Naive thymus-derived CD4-positive, alpha-beta T cell (primary cell): ENCODE data around the gene ARMC3. TPM values are rescaled to one million over a fixed set of nuclear protein-coding genes. Genes with fewer than 3 reads are reported as not detected.
"Not testable (repeated sequence)": the region's sequence is repeated elsewhere in the genome, so short reads cannot be mapped to it uniquely, and the experiment has no call there.

Experiments
- ATAC-seq: fragments of 150-1000 bp; cut with Tn5 transposase; 2 replicates; pipeline ENCODE4 v1.10.0; 2021; ENCODE audit warnings: mild to moderate bottlenecking, moderate library complexity
- CTCF ChIA-PET: fragments of 350-600 bp; sonication (Branson Sonifier 250); formaldehyde crosslinking; loops from one replicate; lab custom pipeline; 2021; ENCODE audit warnings: antibody characterized with exemption; lab: Charles Lee
- POLR2A ChIA-PET: fragments of 350-600 bp; sonication (Branson Sonifier 250); formaldehyde crosslinking; loops from one replicate; lab custom pipeline; 2021; ENCODE audit warnings: antibody characterized with exemption, inconsistent platforms; lab: Charles Lee
- DNase-seq, 9 donors: peaks; one replicate each; pipeline versions ENCODE4 v3.0.0 to v3.0.0-alpha.2; 2020 to 2022; ENCODE audit warnings: mixed read lengths in 1 of 9
- H3K27ac ChIP-seq: one replicate; pipeline ENCODE4 v1.7.0; 2013; ENCODE audit warnings: mild to moderate bottlenecking, low read depth, low read length, moderate library complexity
- H3K27me3 ChIP-seq, 2 donors: one replicate each; pipeline ENCODE4 v1.7.0; 2013; ENCODE audit warnings: low read length in 2 of 2, mild to moderate bottlenecking in 2 of 2, moderate library complexity in 2 of 2; ENCODE audit not compliant: control insufficient read depth in 2 of 2, insufficient read depth in 2 of 2
- H3K36me3 ChIP-seq, 3 experiments: 1 replicate in 2 of 3; 2 replicates in 1 of 3; pipeline ENCODE4 v1.7.0; 2013; ENCODE audit warnings: low read length in 3 of 3, mild to moderate bottlenecking in 3 of 3, moderate library complexity in 1 of 3; ENCODE audit not compliant: insufficient read depth in 3 of 3, control insufficient read depth in 2 of 3
- H3K4me1 ChIP-seq, 2 donors: one replicate each; pipeline ENCODE4 v1.7.0; 2013; ENCODE audit warnings: low read length in 2 of 2, mild to moderate bottlenecking in 2 of 2, moderate library complexity in 1 of 2; ENCODE audit not compliant: control insufficient read depth in 2 of 2, insufficient read depth in 2 of 2
- H3K4me3 ChIP-seq: 2 replicates; pipeline ENCODE4 v1.7.0; 2013; ENCODE audit warnings: mild to moderate bottlenecking, low read length
- H3K9me3 ChIP-seq, 3 experiments: 1 replicate in 2 of 3; 2 replicates in 1 of 3; pipeline ENCODE4 v1.7.0; 2013; ENCODE audit warnings: low read length in 3 of 3; ENCODE audit not compliant: control insufficient read depth in 2 of 3
- H3K27ac Mint-ChIP-seq, 9 donors: one replicate each; pipeline ENCODE4 v1.8.0; 2020 to 2022; ENCODE audit warnings: mixed read lengths in 9 of 9, mild to moderate bottlenecking in 8 of 9, moderate library complexity in 5 of 9, inconsistent platforms in 2 of 9
- H3K27me3 Mint-ChIP-seq, 5 donors: one replicate each; pipeline ENCODE4 v1.8.0; 2021 to 2022; ENCODE audit warnings: mixed read lengths in 5 of 5, mild to moderate bottlenecking in 1 of 5
- H3K36me3 Mint-ChIP-seq, 5 donors: one replicate each; pipeline ENCODE4 v1.8.0; 2020 to 2022; ENCODE audit warnings: mixed read lengths in 5 of 5, mild to moderate bottlenecking in 3 of 5, inconsistent platforms in 1 of 5
- H3K4me1 Mint-ChIP-seq, 7 donors: one replicate each; pipeline ENCODE4 v1.8.0; 2020 to 2022; ENCODE audit warnings: mixed read lengths in 7 of 7, mild to moderate bottlenecking in 3 of 7, inconsistent platforms in 1 of 7
- H3K4me3 Mint-ChIP-seq, 10 donors: one replicate each; pipeline ENCODE4 v1.8.0; 2020 to 2022; ENCODE audit warnings: mild to moderate bottlenecking in 10 of 10, mixed read lengths in 10 of 10, moderate library complexity in 6 of 10, inconsistent platforms in 2 of 10
- H3K9me3 Mint-ChIP-seq, 11 donors: one replicate each; pipeline ENCODE4 v1.8.0; 2020 to 2022; ENCODE audit warnings: mixed read lengths in 11 of 11, mild to moderate bottlenecking in 4 of 11, inconsistent platforms in 1 of 11, moderate library complexity in 1 of 11
- intact Hi-C, 2 donors: fragments of 100-400 bp; cut with micrococcal nuclease; formaldehyde crosslinking; loops; one replicate each; pipeline ENCODE4 v1.15.1; 2023
- polyA plus RNA-seq, 2 donors: library from polyadenylated mRNA; unstranded; fragments of 300-500 nt; fragmentation: Illumina TruSeq; gene quantifications; one replicate each; pipeline ENCODE4 v1.2.3, GENCODE V29; 2021
- total RNA-seq, 6 experiments: library from RNA in 5 of 6; stranded (reverse) in 5 of 6; gene quantifications; 1 replicate in 5 of 6; 2 replicates in 1 of 6; pipeline ENCODE4 v1.2.3 and lab custom pipeline; 2021 to 2026

Gene ARMC3
- total and polyA plus RNA-seq, 7 experiments from 2014 or later, result not detected

- ChIA-PET CTCF (interaction anchor here (0.9 kb wide), 1 partner anchor 1077 kb away, joined by 3 read pairs; no protein-coding TSS in a partner anchor), POLR2A (no interaction called here)
- Histone ChIP-seq H3K36me3 (no peaks in the 10 kb centered on the region), H3K27me3 (no peaks in the 10 kb centered on the region), H3K9me3 (no peaks in the 10 kb centered on the region), H3K27ac (no peak overlapping the region), H3K4me3 (no peak overlapping the region), H3K4me1 (no peaks in the 10 kb centered on the region)
- Mint-ChIP-seq H3K36me3 (no peaks in the 10 kb centered on the region), H3K9me3 (peaks cover 0 to 18% (median 3%) of the 10 kb centered on the region in 11 donors), H3K4me1 (peaks cover 0 to 2% (median 0%) of the 10 kb centered on the region in 7 donors), H3K4me3 (no peak overlapping the region), H3K27ac (no peak overlapping the region), H3K27me3 (peaks cover 0 to 9% (median 6%) of the 10 kb centered on the region in 5 donors)
- intact Hi-C loops, result loop anchor here in 1 of 2 donors (10.0 kb wide), 1 partner anchor 509 kb away; no protein-coding TSS in a partner anchor
- DNase-seq, result no peak
- ATAC-seq, result no peak
These were observed 136.3 kb downstream of the ARMC3 start for GRCh38 chr10:23063973-23064812.

DNA sequence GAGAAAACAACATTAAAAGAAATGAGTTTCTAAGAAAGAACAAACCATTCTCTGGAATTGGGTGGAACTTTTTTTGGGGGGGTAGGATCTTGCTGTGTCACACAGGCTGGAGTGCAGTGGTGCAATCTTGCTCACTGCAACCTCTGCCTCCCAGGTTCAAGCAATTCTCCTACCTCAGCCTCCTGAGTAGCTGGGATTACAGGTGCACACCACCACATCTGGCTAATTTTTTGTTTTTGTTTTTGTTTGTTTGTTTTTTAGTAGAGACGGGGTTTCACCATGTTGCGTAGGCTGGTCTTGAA is 136.9 kb downstream of the ARMC3 start:
- H3K4me3 Mint-ChIP-seq, H3K4me1 Mint-ChIP-seq, ATAC-seq, H3K4me1 ChIP-seq, CTCF ChIA-PET, H3K27me3 ChIP-seq, H3K9me3 ChIP-seq, H3K4me3 ChIP-seq, H3K27ac Mint-ChIP-seq, H3K27me3 Mint-ChIP-seq, H3K27ac ChIP-seq, H3K36me3 Mint-ChIP-seq, POLR2A ChIA-PET, H3K36me3 ChIP-seq, DNase-seq: not testable (repeated sequence)
- intact Hi-C loops, result loop anchor here in 1 of 2 donors (10.0 kb wide), 1 partner anchor 510 kb away; no protein-coding TSS in a partner anchor
- H3K9me3 Mint-ChIP-seq, result peaks cover 0 to 13% (median 3%) of the 10 kb centered on the region in 11 donors

DNA sequence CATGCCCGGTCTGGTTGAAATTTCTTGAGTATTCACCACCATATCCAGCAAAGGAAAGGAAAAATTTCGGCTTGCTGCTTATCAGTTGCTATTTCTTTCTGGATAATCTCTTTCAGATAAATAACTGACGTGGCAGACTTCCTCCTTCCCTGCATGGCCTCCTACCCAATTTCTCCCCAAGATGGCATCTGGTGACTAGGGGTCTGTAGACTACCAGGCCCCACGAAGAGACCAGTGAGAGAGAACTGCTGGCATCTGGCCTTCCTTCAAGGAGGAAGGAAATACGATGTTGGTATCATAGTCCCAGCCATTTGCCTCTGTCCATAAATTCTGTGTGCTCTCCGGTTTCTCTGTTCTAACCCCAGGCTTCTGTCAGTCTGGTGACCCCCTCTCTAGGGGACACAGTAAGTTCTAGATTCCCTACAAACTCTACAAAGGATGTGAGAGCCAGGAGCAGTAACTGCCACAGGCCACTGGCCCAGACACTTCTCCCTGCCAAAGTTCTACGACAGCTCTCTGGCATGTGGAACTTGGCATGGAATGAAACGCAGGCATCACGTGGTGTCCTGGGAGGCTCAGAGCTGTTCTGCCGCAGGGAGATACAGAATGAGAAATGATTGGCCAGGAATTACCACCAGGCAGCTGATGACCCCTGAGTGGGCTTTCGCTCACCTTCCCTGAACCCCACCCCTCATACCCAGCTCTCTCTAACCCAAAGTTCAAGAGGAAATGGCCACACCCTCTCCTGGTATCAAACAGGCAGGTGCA is 137.5 kb downstream of the ARMC3 start:
- H3K27me3 Mint-ChIP-seq, result peaks cover 0 to 6% (median 4%) of the 10 kb centered on the region in 5 donors
- POLR2A ChIA-PET, result no interaction called here

GRCh38 chr10:23067337-23067736 is 139.5 kb downstream of the ARMC3 start:
- intact Hi-C loops, result loop anchor here in 1 of 2 donors (10.0 kb wide), 1 partner anchor 513 kb away; no protein-coding TSS in a partner anchor
- CTCF ChIA-PET, result interaction anchor here (0.7 kb wide), 1 partner anchor 1073 kb away, joined by 3 read pairs; no protein-coding TSS in a partner anchor
- H3K36me3 ChIP-seq, result no peaks in the 10 kb centered on the region

More for the DNA sequence above, 137.5 kb downstream of the ARMC3 start:
- no peaks in the 10 kb centered on the region for H3K36me3 ChIP-seq
- Mint-ChIP-seq H3K4me3 (no peak overlapping the region), H3K4me1 (peaks cover 0 to 2% (median 0%) of the 10 kb centered on the region in 7 donors), H3K9me3 (peaks cover 0 to 7% (median 0%) of the 10 kb centered on the region in 11 donors), H3K36me3 (no peaks in the 10 kb centered on the region), H3K27ac (no peak overlapping the region)
- intact Hi-C loops, result loop anchor here in 1 of 2 donors (10.0 kb wide), 1 partner anchor 511 kb away; no protein-coding TSS in a partner anchor
- H3K27ac ChIP-seq, result no peak overlapping the region
- no peak overlapping the region for H3K4me3 ChIP-seq
- CTCF ChIA-PET, result interaction anchor here (0.6 kb wide), 1 partner anchor 149 kb away, joined by 8 read pairs; no protein-coding TSS in a partner anchor
- DNase-seq (no peak), ATAC-seq (no peak)
- H3K9me3 ChIP-seq, result no peaks in the 10 kb centered on the region
- no peaks in the 10 kb centered on the region for H3K27me3 ChIP-seq
- no peaks in the 10 kb centered on the region for H3K4me1 ChIP-seq

GRCh38 chr10:23067939-23068775 is 140.3 kb downstream of the ARMC3 start:
- H3K27me3 ChIP-seq, result no peaks in the 10 kb centered on the region
- Mint-ChIP-seq H3K27ac (no peak overlapping the region), H3K4me3 (no peak overlapping the region), H3K36me3 (no peaks in the 10 kb centered on the region), H3K9me3 (no peaks in the 10 kb centered on the region), H3K4me1 (peaks cover 0 to 2% (median 0%) of the 10 kb centered on the region in 7 donors), H3K27me3 (peaks cover 0 to 6% (median 2%) of the 10 kb centered on the region in 5 donors)
- intact Hi-C loops, result loop anchor here (1.0 to 10.0 kb wide), 7 partner anchors 27 to 1079 kb away; partner anchors contain the start of gene MSRB2 (in 1 of the 2)
- peak; percentile 23 to 66 (median 48) for DNase-seq
- no peaks in the 10 kb centered on the region for H3K9me3 ChIP-seq
- POLR2A ChIA-PET, result no interaction called here
- ATAC-seq, result peak; percentile 78
- H3K27ac ChIP-seq, result no peak overlapping the region
- no peaks in the 10 kb centered on the region for H3K4me1 ChIP-seq
- H3K4me3 ChIP-seq, result no peak overlapping the region
- CTCF ChIA-PET, result interaction anchor here (0.7 kb wide), 1 partner anchor 1074 kb away, joined by 3 read pairs; no protein-coding TSS in a partner anchor
- no peaks in the 10 kb centered on the region for H3K36me3 ChIP-seq

More at GRCh38 chr10:23067337-23067736, 139.5 kb downstream of the ARMC3 start:
- no peak overlapping the region for H3K4me3 ChIP-seq
- Mint-ChIP-seq H3K27ac (no peak overlapping the region), H3K4me3 (no peak overlapping the region), H3K27me3 (peaks cover 0 to 6% (median 2%) of the 10 kb centered on the region in 5 donors), H3K36me3 (no peaks in the 10 kb centered on the region), H3K9me3 (no peaks in the 10 kb centered on the region), H3K4me1 (peaks cover 0 to 2% (median 0%) of the 10 kb centered on the region in 7 donors)
- no peak for ATAC-seq
- no peaks in the 10 kb centered on the region for H3K27me3 ChIP-seq
- H3K4me1 ChIP-seq, result no peaks in the 10 kb centered on the region
- no peak overlapping the region for H3K27ac ChIP-seq
- no peaks in the 10 kb centered on the region for H3K9me3 ChIP-seq
- no peak for DNase-seq
- POLR2A ChIA-PET, result no interaction called here
